ENCODE measurements around the gene RGS16.

GRCh38 chr1:182646739-182647138 lies 42.5 kb upstream of the RGS16 start:
- TF ChIP-seq CTCF (IDR thresholded peaks at IDR 0.05), result no peak
- TF ChIP-seq POLR2A (IDR thresholded peaks at IDR 0.05), result no peak
